K562 (cell line): ENCODE results near the gene CHN2. TPM values are rescaled to one million over a fixed set of nuclear protein-coding genes. Genes with fewer than 3 reads are reported as not detected.

Source experiments
- ATAC-seq: fragments of 200-7000 bp; cut with Tn5 transposase; 3 replicates; pipeline ENCODE4 v1.9.1; 2020; ENCODE audit warnings: moderate library complexity
- BruUV-seq: library from RNA; stranded (reverse); fragments of 400-500 nt; replicated peaks from 2 replicates; lab custom pipeline; 2021; lab: Mats Ljungman, UMichigan
- CTCF ChIA-PET: fragments of 300-600 bp; formaldehyde crosslinking; extraction: SDS; loops from one replicate; lab custom pipeline; 2021; ENCODE audit warnings: low intra/inter-chr PET ratio; lab: Yijun Ruan, JAX
- POLR2A ChIA-PET: fragments of 300-600, 350-650 bp; sonication (Branson Sonifier 250); formaldehyde crosslinking; extraction: SDS; loops from one replicate; lab custom pipeline; 2021; ENCODE audit warnings: antibody characterized with exemption, inconsistent platforms; lab: Yijun Ruan, JAX
- DNase-seq, 4 experiments: peaks; one replicate each; pipeline versions ENCODE4 v3.0.0 to v3.0.0-alpha.2; 2011 to 2018; ENCODE audit warnings: low spot score in 3 of 4, mixed read lengths in 3 of 4; ENCODE audit errors: extremely low read depth in 1 of 4
- FAIRE-seq: peaks from 2 replicates; lab custom pipeline; 2011; peaks lifted over from hg19 to GRCh38; lab: Jason Lieb, UNC
- H2AFZ ChIP-seq: 2 replicates; pipeline ENCODE4 v1.6.0; 2011; ENCODE audit warnings: low read depth, low read length, control low read depth, inconsistent platforms
- H3K27ac ChIP-seq: fragments of 200-600 bp; 3 replicates; pipeline ENCODE4 v1.8.0; 2011; ENCODE audit warnings: low read depth, mild to moderate bottlenecking, control low read depth, inconsistent platforms, low read length, moderate library complexity, mixed read lengths; ENCODE audit errors: extremely low read depth
- H3K27me3 ChIP-seq, 2 experiments: fragments of 300-600 bp in 1 of 2; 2 replicates in 1 of 2; 3 replicates in 1 of 2; pipeline versions ENCODE4 v1.6.0 to v1.8.0; 2011; ENCODE audit warnings: inconsistent platforms in 2 of 2, low read length in 2 of 2, mild to moderate bottlenecking in 1 of 2, mixed read lengths in 1 of 2, moderate library complexity in 1 of 2; ENCODE audit not compliant: control insufficient read depth in 2 of 2, insufficient read depth in 2 of 2
- H3K36me3 ChIP-seq: fragments of 300-600 bp; 3 replicates; pipeline ENCODE4 v1.8.0; 2011; ENCODE audit warnings: mild to moderate bottlenecking, low read length, inconsistent platforms; ENCODE audit not compliant: control insufficient read depth, insufficient read depth
- H3K4me1 ChIP-seq, 2 experiments: fragments of 200-600 bp in 1 of 2; replicated peaks in 1 of 2; 2 replicates in 1 of 2; 3 replicates in 1 of 2; pipeline versions ENCODE4 v1.5.1 to v1.8.0; 2011; ENCODE audit warnings: inconsistent platforms in 2 of 2, low read length in 2 of 2, mild to moderate bottlenecking in 1 of 2, mixed read lengths in 1 of 2, moderate library complexity in 1 of 2; ENCODE audit not compliant: control insufficient read depth in 2 of 2, insufficient read depth in 2 of 2
- H3K4me2 ChIP-seq: 2 replicates; pipeline ENCODE4 v1.6.1; 2011; ENCODE audit warnings: low read length, control low read depth, inconsistent platforms, mixed read lengths; ENCODE audit not compliant: insufficient read depth
- H3K4me3 ChIP-seq: fragments of 200-600 bp; sonication (generic), shearing (Covaris generic); 2 replicates; pipeline ENCODE4 v1.5.1; 2016; ENCODE audit warnings: control low read depth, inconsistent platforms
- H3K79me2 ChIP-seq: fragments of 200-600 bp; 3 replicates; pipeline ENCODE4 v1.8.0; 2011; ENCODE audit warnings: low read length, inconsistent platforms; ENCODE audit not compliant: control insufficient read depth, insufficient read depth
- H3K9ac ChIP-seq, 2 experiments: 2 replicates each; pipeline versions ENCODE4 v1.6.0 to v1.6.1; 2011; ENCODE audit warnings: low read depth in 2 of 2, low read length in 2 of 2, control low read depth in 1 of 2, inconsistent platforms in 1 of 2, mild to moderate bottlenecking in 1 of 2, mixed read lengths in 1 of 2; ENCODE audit not compliant: insufficient read depth in 1 of 2
- H3K9me1 ChIP-seq: one replicate; pipeline ENCODE4 v1.6.0; 2011; ENCODE audit warnings: inconsistent platforms, mild to moderate bottlenecking, low read length, moderate library complexity; ENCODE audit not compliant: control insufficient read depth, insufficient read depth
- H3K9me3 ChIP-seq: replicated peaks from 2 replicates; pipeline ENCODE4 v1.5.1; 2011; ENCODE audit warnings: low read depth, low read length, inconsistent platforms; ENCODE audit not compliant: control insufficient read depth, insufficient read depth
- H4K20me1 ChIP-seq: replicated peaks from 2 replicates; pipeline ENCODE4 v1.6.1; 2011; ENCODE audit warnings: low read length, inconsistent platforms, mixed read lengths; ENCODE audit not compliant: control insufficient read depth, insufficient read depth
- CBX1 ChIP-seq: sonication (generic); IDR thresholded peaks from 2 replicates; pipeline ENCODE4 v1.6.1; 2016; ENCODE audit warnings: antibody characterized with exemption, low read depth, mild to moderate bottlenecking
- ILF3 ChIP-seq: fragments of 450-650 bp; IDR thresholded peaks from 2 replicates; pipeline ENCODE4 v1.6.1; 2018; ENCODE audit warnings: antibody characterized with exemption, mild to moderate bottlenecking, moderate library complexity, borderline replicate concordance
- KLF13 ChIP-seq: fragments of 450-650 bp; IDR thresholded peaks from 2 replicates; pipeline ENCODE4 v1.6.1; 2016; ENCODE audit warnings: missing genetic modification characterization, low read depth, mild to moderate bottlenecking, missing compliant biosample characterization, moderate library complexity, borderline replicate concordance
- MYC ChIP-seq, 2 experiments: fragments of 250-450 bp in 1 of 2; sonication (Bioruptor Pico) in 1 of 2; IDR thresholded peaks; 2 replicates each; pipeline versions ENCODE4 v1.5.1 to v1.6.1; 2012 to 2021; ENCODE audit warnings: low read depth in 2 of 2, borderline replicate concordance in 1 of 2, improper control_type of control experiment in 1 of 2, low read length in 1 of 2, mild to moderate bottlenecking in 1 of 2, moderate library complexity in 1 of 2
- NCOA1 ChIP-seq: fragments of 450-650 bp; IDR thresholded peaks from 2 replicates; pipeline ENCODE4 v1.6.1; 2016; ENCODE audit warnings: low read depth
- PTTG1 ChIP-seq: fragments of 450-650 bp; IDR thresholded peaks from 2 replicates; pipeline ENCODE4 v1.6.1; 2016; ENCODE audit warnings: low read depth, mild to moderate bottlenecking, missing genetic modification characterization, missing compliant biosample characterization
- RBM14 ChIP-seq: fragments of 200-400 bp; formaldehyde crosslinking; IDR thresholded peaks from 2 replicates; pipeline ENCODE4 v1.6.1; 2018; ENCODE audit warnings: low read depth, mild to moderate bottlenecking, low read length, moderate library complexity, borderline replicate concordance; ENCODE audit not compliant: insufficient read depth
- RUNX1 ChIP-seq: sonication (generic); IDR thresholded peaks from 2 replicates; pipeline ENCODE4 v1.6.1; 2016; ENCODE audit warnings: antibody characterized with exemption, low read depth
- TCFL5 ChIP-seq: fragments of 250-450 bp; sonication (Bioruptor Pico); conservative IDR thresholded peaks from 2 replicates; pipeline ENCODE4 v1.6.1; 2021; ENCODE audit warnings: mild to moderate bottlenecking, moderate library complexity, matching md5 sums
- ZBTB5 ChIP-seq: fragments of 450-650 bp; IDR thresholded peaks from 2 replicates; pipeline ENCODE4 v1.6.1; 2017; ENCODE audit warnings: antibody characterized with exemption
- ZFPM2 ChIP-seq: fragments of 250-450 bp; sonication (Bioruptor Pico); IDR thresholded peaks from 2 replicates; pipeline ENCODE4 v1.5.1; 2022; ENCODE audit warnings: mild to moderate bottlenecking
- ZFX ChIP-seq: sonication (generic); formaldehyde crosslinking; IDR thresholded peaks from 2 replicates; pipeline ENCODE4 v1.8.0; 2022; ENCODE audit warnings: mild to moderate bottlenecking, missing genetic modification reagents, moderate library complexity
- ZNF507 ChIP-seq: conservative IDR thresholded peaks from 2 replicates; pipeline ENCODE4 v1.6.1; 2017; ENCODE audit warnings: missing genetic modification characterization, missing compliant biosample characterization
- ZNF584 ChIP-seq: fragments of 200-800 bp; sonication (Bioruptor generic); IDR thresholded peaks from 2 replicates; pipeline ENCODE4 v1.6.1; 2016; ENCODE audit warnings: low read depth, mild to moderate bottlenecking, missing genetic modification characterization, missing compliant biosample characterization
- WGBS: fragments of 100-300 bp; shearing (Covaris generic); methylation state at CpG from one replicate; pipeline ENCODE4 v1.1.6; 2016; ENCODE audit warnings: low coverage, mixed read lengths; ENCODE audit not compliant: insufficient coverage; ENCODE audit errors: missing lambda C conversion rate; 5-methylcytosine and 5-hydroxymethylcytosine counted together
- in situ Hi-C: fragments of 300-500 bp; cut with MboI; formaldehyde crosslinking; loops from 4 replicates; pipeline ENCODE4 v1.15.0; 2018; ENCODE audit warnings: inconsistent platforms, mixed read lengths
- intact Hi-C: fragments of 100-400 bp; cut with micrococcal nuclease; formaldehyde crosslinking; loops from 2 replicates; pipeline ENCODE4 v1.14.2; 2022
- polyA plus RNA-seq, 8 experiments: library from polyadenylated mRNA; depleted of rRNA in 4 of 8; stranded (reverse) in 5 of 8; unstranded in 3 of 8; fragments of >200 nt; fragmentation: Nextera tagmentation in 2 of 8; fragmentation: Illumina TruSeq in 1 of 8; extraction: Ambion mirVana in 2 of 8; extraction: Trizol in 1 of 8; gene quantifications; 2 replicates each; pipeline versions ENCODE4 v1.2.1 to v1.2.3, GENCODE V29; 2011 to 2014; ENCODE audit warnings: inconsistent platforms in 1 of 8, missing spikeins in 1 of 8
- total RNA-seq, 7 experiments: library from RNA; depleted of rRNA in 6 of 7; stranded (reverse); fragments of >200 nt in 6 of 7; fragmentation: Illumina TruSeq in 2 of 7; extraction: Trizol in 2 of 7; gene quantifications; 2 replicates each; pipeline versions ENCODE4 v1.2.1 to v1.2.3, GENCODE V29; 2011 to 2021; ENCODE audit warnings: low replicate concordance in 1 of 7

Gene CHN2
- total and polyA plus RNA-seq, 9 of the 15 experiments (the other 6 are each of a cell fraction or from before 2014, with no cell fraction given): 0.12 to 2.1 (median 0.31) TPM; not detected in 1

DNA sequence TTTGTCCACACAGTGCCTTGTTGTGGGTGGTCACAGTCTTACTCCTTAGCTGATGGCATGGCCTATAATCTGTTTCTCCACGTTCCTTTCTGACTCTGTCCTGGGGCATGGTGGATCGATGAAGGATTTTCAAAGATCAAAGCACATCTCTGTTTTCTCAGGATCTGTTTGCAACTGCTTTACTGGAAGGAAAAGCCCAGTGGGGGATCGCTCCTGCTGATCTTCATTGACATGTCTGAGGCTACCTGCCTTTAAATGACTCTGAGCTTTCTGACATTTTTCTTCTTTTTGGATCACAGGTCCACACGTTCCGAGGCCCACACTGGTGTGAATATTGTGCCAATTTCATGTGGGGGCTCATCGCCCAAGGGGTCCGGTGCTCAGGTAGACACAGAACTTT, 301.1 kb downstream of the CHN2 start (continued):
- TF ChIP-seq MYC (IDR thresholded peaks at IDR 0.05; ENCODE audit: low read depth, low read length): no peak
- no peak for TF ChIP-seq MYC (CRISPR knock-in tag; IDR thresholded peaks at IDR 0.05; ENCODE audit: borderline replicate concordance, low read depth)
- no peak for TF ChIP-seq KLF13 (tag)

DNA sequence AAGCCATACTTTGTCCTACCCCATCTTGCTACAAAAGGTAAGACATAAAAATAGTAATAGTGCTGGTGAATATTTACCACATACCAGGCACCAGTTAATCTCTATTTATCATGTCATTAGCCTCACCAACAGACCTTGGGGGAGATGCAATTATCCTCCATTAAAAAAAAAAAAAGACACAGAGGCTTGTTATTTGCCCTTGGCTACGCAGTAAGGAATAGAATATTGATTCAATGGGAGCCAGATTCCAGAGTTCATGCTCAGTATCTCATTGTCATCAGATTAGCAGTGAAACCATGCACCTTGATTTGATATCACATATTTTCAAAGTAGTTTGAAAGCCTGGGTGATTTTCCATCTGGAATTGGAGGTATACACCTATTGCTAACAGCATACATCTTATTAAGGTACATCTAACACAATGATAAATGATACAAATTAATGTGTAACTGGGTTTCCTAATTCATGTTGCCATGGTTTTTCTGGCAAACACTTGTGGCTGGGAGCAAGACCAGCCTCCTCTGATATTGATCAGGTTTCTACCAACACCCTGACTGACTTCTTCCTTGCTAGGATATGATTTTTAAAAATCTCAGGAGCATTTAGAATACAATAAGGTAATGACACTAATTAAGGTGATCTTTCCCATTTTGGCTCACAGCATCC, 301.9 kb downstream of the CHN2 start:
- CTCF ChIA-PET: no interaction called here

More for the DNA sequence above, 301.9 kb downstream of the CHN2 start:
- TF ChIP-seq ILF3 (no peak), ZNF507 (tag) (no peak), ZBTB5 (no peak), RUNX1 (no peak), TCFL5 (no peak), RBM14 (no peak), CBX1 (no peak), NCOA1 (no peak), PTTG1 (tag) (no peak), ZNF584 (no peak), ZFX (CRISPR knock-in tag) (no peak), ZFPM2 (no peak)
- Histone ChIP-seq H3K4me3 (no peak overlapping the region), H4K20me1 (no peaks in the 10 kb centered on the region), H3K4me2 (no peak overlapping the region), H3K79me2 (no peaks in the 10 kb centered on the region), H2AFZ (no peak overlapping the region), H3K36me3 (no peaks in the 10 kb centered on the region), H3K4me1 (no peaks in the 10 kb centered on the region), H3K27ac (no peak overlapping the region), H3K9ac (no peak overlapping the region), H3K27me3 (no peaks in the 10 kb centered on the region; a peak in 1 of 5 replicates), H3K9me1 (no peaks in the 10 kb centered on the region), H3K9me3 (no peaks in the 10 kb centered on the region)
- POLR2A ChIA-PET: interaction anchor here (0.6 kb wide), 1 partner anchor 1826 kb away, joined by 3 read pairs; no protein-coding TSS in a partner anchor
- 0% methylated on average over 1 of the region's 1 CpG for WGBS
- FAIRE-seq (no peak), ATAC-seq (no peak), DNase-seq (no peak)
- in situ Hi-C loops: no loop called here
- intact Hi-C loops: no loop called here
- BruUV-seq: no TSS peak
